Skeletal muscle satellite cell (primary cell): ENCODE results near the gene CRYBA1. TPM values are rescaled to one million over a fixed set of nuclear protein-coding genes. Genes with fewer than 3 reads are reported as not detected.
"Not testable (repeated sequence)": the region's sequence is repeated elsewhere in the genome, so short reads cannot be mapped to it uniquely, and the experiment has no call there.

ENCODE experiments used
- H3K27me3 ChIP-seq: 2 replicates; pipeline ENCODE4 v1.7.0; 2013; ENCODE audit warnings: low read length; ENCODE audit not compliant: control insufficient read depth, insufficient read depth
- H3K36me3 ChIP-seq: 2 replicates; pipeline ENCODE4 v1.7.0; 2013; ENCODE audit warnings: mild to moderate bottlenecking, control low read depth, low read length; ENCODE audit not compliant: insufficient read depth
- H3K4me1 ChIP-seq: 2 replicates; pipeline ENCODE4 v1.7.0; 2013; ENCODE audit warnings: low read length; ENCODE audit not compliant: control insufficient read depth, insufficient read depth
- H3K4me2 ChIP-seq: 2 replicates; pipeline ENCODE4 v1.7.0; 2013; ENCODE audit warnings: mild to moderate bottlenecking, low read length
- H3K4me3 ChIP-seq: 2 replicates; pipeline ENCODE4 v1.7.0; 2013; ENCODE audit warnings: low read length
- H3K9ac ChIP-seq: 2 replicates; pipeline ENCODE4 v1.7.0; 2013; ENCODE audit warnings: mild to moderate bottlenecking, low read depth, low read length, moderate library complexity
- H3K9me3 ChIP-seq: replicated peaks from 2 replicates; pipeline ENCODE4 v1.7.0; 2013; ENCODE audit warnings: mild to moderate bottlenecking, control low read depth, low read length
- total RNA-seq: library from RNA; depleted of rRNA; stranded (reverse); fragments of >200 nt; gene quantifications from 2 replicates; pipeline ENCODE4 v1.2.3, GENCODE V29; 2012; rRNA removed

The CRYBA1 gene, protein sequence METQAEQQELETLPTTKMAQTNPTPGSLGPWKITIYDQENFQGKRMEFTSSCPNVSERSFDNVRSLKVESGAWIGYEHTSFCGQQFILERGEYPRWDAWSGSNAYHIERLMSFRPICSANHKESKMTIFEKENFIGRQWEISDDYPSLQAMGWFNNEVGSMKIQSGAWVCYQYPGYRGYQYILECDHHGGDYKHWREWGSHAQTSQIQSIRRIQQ
- total RNA-seq, result not detected in 2 replicates

- H3K36me3 ChIP-seq, result no peaks in the 10 kb centered on the region
- H3K9ac ChIP-seq, result no peak within 1 kb of the TSS
- H3K4me1 ChIP-seq, result peaks cover 28% of the 10 kb centered on the region
- H3K27me3 ChIP-seq, result no peaks in the 10 kb centered on the region
- H3K4me3 ChIP-seq, result no peak within 1 kb of the TSS
- no peaks in the 10 kb centered on the region for H3K9me3 ChIP-seq
- H3K4me2 ChIP-seq, result no peak within 1 kb of the TSS
Observed at GRCh38 chr17:29246628-29247027, at the start of gene CRYBA1. CRYBA1 (plus strand) TSS chr17:29246859; CDS start chr17:29246864, 5 bp downstream.

DNA sequence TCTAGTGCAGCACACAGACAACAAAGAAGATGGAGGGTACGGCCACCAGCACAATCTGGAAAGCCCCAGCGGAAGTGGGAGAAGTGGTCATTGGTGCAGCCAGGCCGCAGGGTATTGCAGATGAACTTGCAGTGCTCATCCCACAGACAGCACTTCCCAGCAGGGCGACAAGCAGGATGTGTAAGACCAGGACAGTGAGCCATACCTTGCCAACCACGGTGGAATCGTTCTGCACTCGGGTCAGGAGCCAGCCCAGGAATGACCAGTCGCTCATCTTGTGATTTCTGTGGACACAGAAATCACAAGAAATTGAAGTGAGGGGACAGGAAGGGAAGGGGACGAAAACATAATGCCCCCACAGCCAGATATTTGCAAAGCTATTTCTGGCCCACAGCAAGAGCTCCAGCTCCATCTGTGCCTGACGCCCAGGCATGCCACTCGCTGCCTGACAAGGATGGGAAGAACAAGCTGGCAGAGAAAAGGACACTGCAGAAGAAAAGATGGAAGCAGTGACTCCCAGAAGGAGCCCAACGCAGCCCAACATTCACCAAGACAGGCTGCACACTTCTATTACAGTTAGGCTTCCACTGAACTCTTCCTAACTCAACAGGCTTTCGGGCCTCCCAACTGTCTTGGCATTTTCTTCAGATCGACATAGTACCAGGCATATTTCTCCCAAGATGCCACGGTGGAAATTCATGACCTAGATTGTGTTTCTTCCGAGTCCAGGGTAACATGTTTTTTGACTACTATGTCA lies 49.0 kb upstream of the CRYBA1 start:
- H3K4me1 ChIP-seq, result no peaks in the 10 kb centered on the region
- no peak overlapping the region for H3K4me3 ChIP-seq
- no peaks in the 10 kb centered on the region for H3K9me3 ChIP-seq
- no peak overlapping the region for H3K9ac ChIP-seq
- H3K4me2 ChIP-seq, result no peak overlapping the region
- peaks cover 46% of the 10 kb centered on the region for H3K27me3 ChIP-seq
- H3K36me3 ChIP-seq, result no peaks in the 10 kb centered on the region

DNA sequence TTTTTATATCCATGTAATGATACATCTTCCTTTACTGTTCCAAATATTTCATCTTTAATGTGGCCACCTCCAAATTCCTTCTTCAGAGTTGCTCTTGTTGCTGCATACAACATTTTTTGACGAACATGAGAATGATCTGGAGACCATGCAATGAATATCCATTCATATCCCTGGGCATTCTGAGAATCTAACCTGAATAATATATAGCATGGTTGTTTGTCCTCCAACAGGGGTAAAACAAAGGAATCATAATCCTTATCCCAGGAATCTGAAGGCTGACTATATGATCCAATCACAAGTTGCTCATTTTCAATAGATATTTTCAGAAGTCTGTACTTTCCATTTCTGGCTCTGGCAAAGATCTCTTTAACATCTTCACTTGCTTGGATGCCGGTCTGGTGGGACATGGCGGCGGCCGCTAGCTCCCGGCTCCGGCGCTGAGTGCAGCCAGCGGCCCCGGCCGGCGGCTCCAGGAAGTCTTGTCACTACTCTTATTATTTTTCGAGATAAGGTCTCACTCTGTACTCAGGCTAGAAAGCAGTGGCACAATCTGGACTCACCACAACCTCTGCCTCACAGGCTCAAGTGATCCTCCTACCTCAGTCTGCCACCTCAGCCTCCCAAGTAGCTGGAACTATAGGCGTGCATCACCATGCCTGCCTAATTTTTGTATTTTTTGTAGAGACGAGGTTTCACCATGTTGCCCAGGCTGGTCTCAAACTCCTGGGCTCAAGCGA lies 42.4 kb upstream of the CRYBA1 start:
- H3K4me2 ChIP-seq, H3K36me3 ChIP-seq, H3K9me3 ChIP-seq, H3K9ac ChIP-seq, H3K4me3 ChIP-seq, H3K4me1 ChIP-seq: not testable (repeated sequence)
- H3K27me3 ChIP-seq, result peaks cover 25% of the 10 kb centered on the region

DNA sequence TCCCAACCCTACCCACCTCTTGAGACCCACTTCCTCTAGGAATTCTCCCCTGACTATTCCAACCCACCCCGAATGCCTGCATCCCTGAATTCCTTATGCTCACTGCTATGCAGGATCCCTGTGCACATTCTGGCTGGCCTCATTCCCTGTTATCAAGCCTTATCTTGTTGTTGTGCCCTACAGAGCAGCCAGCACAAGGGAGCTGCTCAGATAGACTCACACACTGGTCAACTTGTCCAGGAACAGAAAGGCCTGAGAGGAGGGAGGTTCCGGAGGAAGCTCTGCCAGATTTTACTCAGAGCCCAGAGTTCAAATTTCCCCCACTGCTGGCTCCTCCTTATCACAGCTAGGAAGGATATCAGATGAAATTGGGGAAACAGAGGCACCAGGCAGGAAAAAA lies 41.6 kb upstream of the CRYBA1 start:
- H3K4me3 ChIP-seq, result no peak overlapping the region
- H3K27me3 ChIP-seq, result peaks cover 25% of the 10 kb centered on the region

GRCh38 chr17:29207975-29208374 lies 38.7 kb upstream of the CRYBA1 start:
- peaks cover 21% of the 10 kb centered on the region for H3K27me3 ChIP-seq
- H3K9ac ChIP-seq, result no peak overlapping the region
- H3K4me3 ChIP-seq, result no peak overlapping the region
- no peaks in the 10 kb centered on the region for H3K36me3 ChIP-seq
- no peaks in the 10 kb centered on the region for H3K4me1 ChIP-seq
- no peak overlapping the region for H3K4me2 ChIP-seq
- no peaks in the 10 kb centered on the region for H3K9me3 ChIP-seq

More for the DNA sequence above, 41.6 kb upstream of the CRYBA1 start:
- Histone ChIP-seq H3K9me3 (no peaks in the 10 kb centered on the region), H3K9ac (no peak overlapping the region), H3K4me2 (no peak overlapping the region), H3K4me1 (no peaks in the 10 kb centered on the region), H3K36me3 (no peaks in the 10 kb centered on the region)

DNA sequence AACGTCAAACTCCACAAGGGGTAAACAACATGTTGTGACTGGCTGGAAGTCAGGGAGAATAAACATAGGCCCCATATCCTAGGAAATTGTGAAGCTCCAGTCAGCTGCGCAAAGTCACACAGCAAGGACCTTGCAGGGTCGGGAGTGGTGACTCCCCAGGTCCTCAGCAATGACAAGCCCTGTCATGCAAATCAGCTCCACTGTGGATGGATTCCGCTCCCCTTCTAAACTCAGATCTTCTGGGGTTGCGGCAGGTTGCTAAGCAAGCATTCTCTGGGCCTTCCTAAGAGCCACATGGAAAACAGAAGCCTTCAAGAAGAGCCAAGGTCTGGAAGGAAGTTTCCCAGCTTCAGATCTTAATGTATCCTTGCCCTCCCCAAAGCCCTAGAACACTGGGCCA lies 37.6 kb upstream of the CRYBA1 start:
- H3K9ac ChIP-seq, result no peak overlapping the region
- no peak overlapping the region for H3K4me2 ChIP-seq
- H3K36me3 ChIP-seq, result no peaks in the 10 kb centered on the region
- H3K4me3 ChIP-seq, result no peak overlapping the region
- H3K9me3 ChIP-seq, result no peaks in the 10 kb centered on the region
- peaks cover 21% of the 10 kb centered on the region for H3K27me3 ChIP-seq
- no peaks in the 10 kb centered on the region for H3K4me1 ChIP-seq

GRCh38 chr17:29210879-29211278 lies 35.8 kb upstream of the CRYBA1 start:
- H3K9me3 ChIP-seq, result no peaks in the 10 kb centered on the region
- peaks cover 23% of the 10 kb centered on the region for H3K27me3 ChIP-seq
- H3K4me1 ChIP-seq, result no peaks in the 10 kb centered on the region
- no peak overlapping the region for H3K9ac ChIP-seq
- no peaks in the 10 kb centered on the region for H3K36me3 ChIP-seq
- no peak overlapping the region for H3K4me3 ChIP-seq
- H3K4me2 ChIP-seq, result no peak overlapping the region

- Histone ChIP-seq H3K9ac (no peak overlapping the region), H3K4me1 (no peaks in the 10 kb centered on the region), H3K36me3 (no peaks in the 10 kb centered on the region), H3K27me3 (peaks cover 30% of the 10 kb centered on the region), H3K4me2 (no peak overlapping the region), H3K4me3 (no peak overlapping the region), H3K9me3 (no peaks in the 10 kb centered on the region)
Observed at GRCh38 chr17:29212094-29212631, 34.5 kb upstream of the CRYBA1 start.

GRCh38 chr17:29212681-29213121 lies 34.0 kb upstream of the CRYBA1 start:
- no peak overlapping the region for H3K4me3 ChIP-seq
- H3K9me3 ChIP-seq, result no peaks in the 10 kb centered on the region
- no peak overlapping the region for H3K9ac ChIP-seq
- no peaks in the 10 kb centered on the region for H3K36me3 ChIP-seq
- H3K4me2 ChIP-seq, result no peak overlapping the region
- H3K4me1 ChIP-seq, result no peaks in the 10 kb centered on the region
- peaks cover 28% of the 10 kb centered on the region for H3K27me3 ChIP-seq

DNA sequence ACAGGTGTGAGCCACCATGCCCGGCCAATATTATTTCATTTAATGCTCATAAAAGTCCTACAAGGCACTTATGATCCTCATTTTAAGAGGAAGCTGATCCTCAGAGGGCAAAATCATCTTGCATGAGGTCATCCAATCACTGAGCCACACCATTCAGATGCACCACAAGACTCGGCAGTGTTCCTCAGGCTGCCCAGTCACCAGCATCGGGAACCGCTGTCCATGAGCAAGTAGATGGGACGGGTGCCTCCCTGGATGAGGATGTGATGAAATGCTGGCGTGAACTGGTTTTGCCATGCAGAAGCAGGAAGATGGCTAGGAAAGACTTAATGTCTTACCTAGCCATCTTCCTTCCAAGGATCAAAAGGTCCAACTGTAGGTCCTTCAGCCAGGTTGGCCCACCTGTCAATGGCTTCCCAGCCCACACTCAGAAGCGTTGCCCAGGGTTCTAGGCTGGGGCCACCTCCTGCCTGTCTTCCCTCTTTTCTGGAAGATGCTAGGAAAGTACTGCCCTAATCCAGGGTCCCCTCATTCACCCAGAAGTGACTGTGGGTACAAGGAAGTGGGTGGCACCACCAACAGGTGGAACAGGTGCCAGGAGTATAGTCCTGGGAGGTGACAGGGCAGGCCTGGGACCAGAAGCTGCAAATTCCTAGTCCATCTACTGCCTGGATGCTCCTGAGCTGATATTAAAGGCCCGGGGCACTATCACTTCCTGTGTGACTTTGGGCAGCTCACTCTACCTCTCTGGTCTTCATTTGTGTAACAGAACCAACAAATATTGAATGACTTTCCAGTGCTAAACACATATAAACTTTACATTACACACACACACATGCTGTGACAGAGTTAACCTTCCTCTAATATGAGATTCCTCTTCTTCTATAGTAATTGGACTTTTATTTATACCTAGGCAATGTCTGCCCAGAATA lies 32.2 kb upstream of the CRYBA1 start:
- no peak overlapping the region for H3K4me2 ChIP-seq
- H3K9ac ChIP-seq, result no peak overlapping the region
- H3K36me3 ChIP-seq, result no peaks in the 10 kb centered on the region
- H3K4me1 ChIP-seq, result peaks cover 4% of the 10 kb centered on the region
- H3K9me3 ChIP-seq, result no peaks in the 10 kb centered on the region
- no peak overlapping the region for H3K4me3 ChIP-seq
- peaks cover 17% of the 10 kb centered on the region for H3K27me3 ChIP-seq
